NCI-H2029 treated with DMSO at 0.1 percent for 48 hours (cell line): ENCODE measurements around the gene NUP210.

Experiments
- DNase-seq: peaks from one replicate; lab custom pipeline; 2025; lab: John Stamatoyannopoulos, UW

The NUP210 gene

DNA sequence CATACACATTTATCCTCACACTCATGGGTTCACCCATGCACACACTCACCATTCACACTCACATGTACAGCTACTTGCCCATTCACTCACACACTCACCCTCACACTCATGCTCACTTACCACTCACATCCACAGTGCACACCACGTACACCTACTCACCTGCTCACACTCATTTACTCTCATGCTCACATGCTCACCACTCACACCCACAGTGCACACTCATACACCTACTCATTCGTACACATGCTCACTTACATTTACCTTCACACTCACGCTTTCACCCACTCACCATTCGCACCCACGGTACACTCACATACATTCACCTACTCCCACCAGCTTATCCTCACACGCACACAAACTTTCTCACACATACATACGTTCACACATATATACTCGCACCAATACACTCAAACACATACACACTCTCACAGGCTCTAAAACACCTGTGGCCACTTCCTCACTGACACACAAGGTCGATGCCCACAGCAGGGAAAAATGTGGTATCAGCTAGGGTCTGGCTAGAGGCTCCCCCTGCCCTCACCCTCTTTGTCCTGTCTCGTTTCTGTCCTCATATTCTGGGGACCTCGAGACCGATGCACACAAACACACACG lies 46.0 kb downstream of the NUP210 start:
- no peak for DNase-seq

DNA sequence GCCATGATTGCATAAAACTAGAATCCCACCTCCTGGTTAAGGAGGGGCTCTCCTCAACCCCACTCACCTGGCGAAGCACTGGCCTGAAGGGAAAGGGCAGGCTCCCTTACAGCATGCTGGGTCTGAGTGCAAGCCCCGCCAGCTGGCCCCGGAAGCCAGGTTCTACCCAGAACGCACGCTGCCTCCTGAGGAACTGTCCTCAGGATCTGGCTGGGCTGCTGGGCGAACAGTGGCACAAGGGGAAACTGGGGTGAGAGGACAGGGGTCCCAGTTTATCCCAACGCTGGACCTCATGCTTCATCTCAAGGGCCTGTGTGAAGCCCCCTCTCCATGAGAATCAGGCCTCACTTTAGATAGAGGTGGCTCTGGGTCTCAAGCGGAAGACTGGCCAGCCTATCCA lies 47.5 kb downstream of the NUP210 start:
- DNase-seq, result no peak

DNA sequence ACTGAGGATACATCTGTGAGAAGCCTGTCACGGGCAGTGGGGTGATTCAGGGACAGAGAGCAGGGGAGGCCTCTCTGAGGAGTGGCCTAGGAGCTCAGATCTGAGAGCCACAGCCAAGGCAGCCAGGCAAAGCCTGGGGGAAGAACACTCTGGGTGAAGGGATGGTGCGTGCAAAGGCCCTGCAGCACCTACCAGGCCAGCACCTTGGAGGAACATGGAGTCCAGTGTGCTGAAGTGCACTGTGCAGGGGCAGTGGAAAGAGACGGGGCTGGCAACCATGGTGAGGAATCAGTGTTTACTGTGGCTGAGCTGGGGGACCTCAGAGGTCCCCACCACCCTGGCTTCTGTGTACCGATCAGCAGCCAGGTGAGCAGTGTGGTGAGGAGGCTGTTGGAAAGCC lies 48.0 kb downstream of the NUP210 start:
- no peak for DNase-seq

DNA sequence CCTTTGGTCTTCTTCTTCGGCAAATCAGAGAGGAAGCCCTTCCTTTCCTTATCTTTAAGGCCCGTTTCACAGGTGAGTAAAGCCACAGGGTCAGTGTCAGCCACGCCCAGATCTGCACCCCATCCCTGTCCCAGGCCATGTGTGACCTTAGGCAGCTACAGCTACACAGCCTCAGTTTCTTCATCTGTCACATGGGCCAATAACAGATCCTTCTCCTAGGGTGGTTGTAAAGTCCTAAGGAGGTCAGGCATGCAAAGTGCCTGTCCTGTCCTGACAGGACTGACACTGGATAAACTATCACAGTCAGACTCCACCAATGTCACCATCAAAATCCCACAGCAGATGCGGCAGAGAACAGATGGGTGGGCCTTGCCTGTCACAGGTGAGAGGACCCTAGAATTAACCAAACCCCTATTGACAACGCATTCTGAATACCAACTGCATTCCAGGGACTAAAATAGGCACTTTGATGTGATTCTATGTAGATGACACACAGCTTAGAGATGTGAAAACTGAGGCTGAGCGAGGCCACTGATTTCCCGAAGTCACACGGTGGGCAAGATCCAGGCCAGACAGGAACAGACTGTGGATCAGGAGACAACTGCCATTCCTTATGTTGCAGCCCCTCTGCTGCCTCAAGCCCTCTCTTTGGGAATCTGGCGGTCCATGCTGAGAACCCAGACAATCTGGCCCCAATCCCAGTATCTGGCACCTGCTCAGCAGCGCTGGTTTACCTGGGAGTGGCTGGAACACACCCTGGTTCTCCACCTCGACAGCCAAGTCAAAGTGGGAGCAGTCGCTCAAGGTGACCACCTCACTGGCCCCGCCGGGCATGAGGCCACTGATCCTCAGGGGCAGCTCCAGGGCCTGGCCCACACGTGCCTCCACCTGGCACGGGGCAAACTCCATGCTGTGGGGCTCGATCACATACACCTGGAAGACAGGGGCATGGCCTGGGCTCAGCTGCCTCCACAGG lies 48.7 kb downstream of the NUP210 start:
- no peak for DNase-seq

DNA sequence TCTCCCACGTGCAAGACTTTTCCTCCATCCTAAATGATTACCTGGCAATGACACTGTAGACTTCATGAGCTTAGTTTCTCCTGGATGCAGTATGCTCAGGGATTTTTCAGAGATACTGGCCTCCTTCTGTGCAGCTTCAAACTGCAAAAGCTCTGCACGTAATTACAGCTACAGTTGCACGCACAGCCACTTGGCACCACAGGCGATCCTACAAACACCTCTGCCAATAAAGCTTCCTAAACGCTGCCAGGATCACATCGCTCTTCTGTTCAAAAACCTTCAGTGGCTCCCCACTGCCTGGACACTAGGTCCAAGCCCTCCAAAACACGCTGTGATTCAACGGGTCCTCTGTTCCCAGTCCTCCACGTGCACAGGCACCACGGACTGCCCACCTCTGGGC lies 49.5 kb downstream of the NUP210 start:
- no peak for DNase-seq

DNA sequence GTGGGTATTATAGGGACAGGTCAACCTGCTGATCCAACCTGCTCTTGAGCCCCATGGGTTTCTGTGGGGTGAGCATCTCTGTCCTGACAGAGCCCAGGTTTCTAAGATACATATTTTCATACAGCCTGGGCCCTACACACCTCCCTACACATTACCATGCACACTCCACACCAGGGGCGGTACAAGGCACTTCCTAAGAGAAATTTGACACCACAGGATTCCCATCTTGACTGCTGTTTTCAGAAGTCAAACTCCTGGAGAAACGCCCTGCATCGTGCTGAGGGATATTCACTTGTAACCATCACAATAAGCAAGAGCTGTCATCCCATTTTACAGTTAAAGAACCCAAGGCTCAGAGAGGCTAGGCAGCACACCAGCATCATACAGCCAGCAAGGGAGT lies 50.1 kb downstream of the NUP210 start:
- no peak for DNase-seq

DNA sequence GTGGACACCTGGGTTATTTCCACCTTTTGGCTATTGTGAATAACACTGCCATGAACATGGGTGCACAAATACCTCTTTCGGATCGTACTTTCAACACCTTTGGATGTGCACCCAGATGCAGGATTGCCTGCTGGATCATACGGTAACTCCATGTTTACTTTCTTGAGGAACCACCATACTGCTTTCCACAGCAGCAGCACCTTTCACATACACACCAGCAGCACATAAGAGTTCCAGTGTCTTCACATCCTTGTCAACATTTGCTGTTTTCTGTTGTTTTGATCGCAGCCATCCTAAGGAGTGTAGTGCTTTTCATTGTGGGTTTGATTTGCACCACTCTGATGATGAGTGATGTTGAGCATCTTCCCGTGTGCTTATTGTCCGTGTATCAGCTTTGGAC lies 51.3 kb downstream of the NUP210 start:
- DNase-seq, result no peak

DNA sequence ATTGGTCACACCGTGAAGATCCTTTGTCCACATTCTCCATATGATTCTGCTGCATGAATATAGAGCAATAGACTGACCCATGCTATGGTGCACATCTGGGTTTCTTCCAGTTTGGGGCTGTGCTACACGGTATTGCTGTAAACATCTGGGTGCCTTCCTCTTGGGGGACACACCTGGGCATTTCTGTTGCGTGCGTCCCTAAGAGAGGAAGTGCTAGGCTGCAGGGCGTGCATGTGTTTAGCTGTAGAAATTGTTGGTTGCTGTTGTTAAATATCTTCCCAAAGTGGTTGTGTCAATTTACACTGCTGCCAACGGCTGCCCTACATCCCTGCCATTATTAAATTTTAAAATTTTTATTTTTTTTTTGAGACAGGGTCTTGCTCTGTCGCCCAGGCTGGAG lies 52.4 kb downstream of the NUP210 start:
- DNase-seq, result no peak

DNA sequence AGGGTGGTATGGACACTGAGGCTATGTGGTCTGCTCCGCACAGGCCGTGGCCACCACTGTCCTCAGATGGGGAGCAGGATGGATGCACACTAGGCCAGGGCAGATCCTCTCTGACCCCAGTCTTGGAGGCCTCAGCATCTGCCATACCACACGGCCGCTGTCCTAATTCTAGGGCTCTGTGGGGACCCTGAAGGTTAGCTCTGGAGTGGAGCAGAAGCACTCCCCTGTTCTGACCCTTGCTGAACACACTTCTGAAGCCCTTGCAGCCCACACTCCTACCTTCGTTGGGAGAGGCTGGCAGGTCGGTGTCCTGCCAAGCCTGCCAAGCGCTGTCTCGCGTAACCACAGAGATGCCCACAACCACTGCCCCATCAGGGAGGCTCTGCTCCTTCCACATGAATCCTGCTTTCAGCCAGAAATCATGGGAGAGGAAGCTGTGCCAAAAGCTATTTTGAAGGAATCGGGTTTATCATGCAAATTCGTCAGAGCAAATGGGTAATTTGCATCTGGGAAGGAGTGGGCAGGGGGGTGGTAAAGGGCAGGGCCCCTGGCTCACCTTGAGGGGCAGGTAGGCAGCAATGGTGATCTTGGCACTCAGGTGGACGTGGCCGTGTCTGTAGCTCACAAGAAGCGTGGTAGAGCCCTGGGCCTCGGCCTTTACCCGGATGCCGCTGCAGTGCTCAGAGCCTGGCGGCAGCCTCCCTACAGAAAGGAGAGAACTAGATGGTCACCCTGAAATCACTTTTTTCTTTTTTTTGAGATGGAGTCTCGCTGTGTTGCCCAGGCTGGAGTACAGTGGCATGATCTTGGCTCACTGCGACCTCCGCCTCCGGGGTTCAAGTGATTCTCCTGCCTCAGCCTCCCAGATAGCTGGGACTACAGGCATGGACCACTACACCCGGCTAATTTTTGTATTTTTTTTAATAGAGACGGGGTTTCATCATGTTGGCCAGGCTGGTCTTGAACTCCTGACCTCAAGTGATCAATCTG lies 54.4 kb downstream of the NUP210 start:
- DNase-seq, result no peak

DNA sequence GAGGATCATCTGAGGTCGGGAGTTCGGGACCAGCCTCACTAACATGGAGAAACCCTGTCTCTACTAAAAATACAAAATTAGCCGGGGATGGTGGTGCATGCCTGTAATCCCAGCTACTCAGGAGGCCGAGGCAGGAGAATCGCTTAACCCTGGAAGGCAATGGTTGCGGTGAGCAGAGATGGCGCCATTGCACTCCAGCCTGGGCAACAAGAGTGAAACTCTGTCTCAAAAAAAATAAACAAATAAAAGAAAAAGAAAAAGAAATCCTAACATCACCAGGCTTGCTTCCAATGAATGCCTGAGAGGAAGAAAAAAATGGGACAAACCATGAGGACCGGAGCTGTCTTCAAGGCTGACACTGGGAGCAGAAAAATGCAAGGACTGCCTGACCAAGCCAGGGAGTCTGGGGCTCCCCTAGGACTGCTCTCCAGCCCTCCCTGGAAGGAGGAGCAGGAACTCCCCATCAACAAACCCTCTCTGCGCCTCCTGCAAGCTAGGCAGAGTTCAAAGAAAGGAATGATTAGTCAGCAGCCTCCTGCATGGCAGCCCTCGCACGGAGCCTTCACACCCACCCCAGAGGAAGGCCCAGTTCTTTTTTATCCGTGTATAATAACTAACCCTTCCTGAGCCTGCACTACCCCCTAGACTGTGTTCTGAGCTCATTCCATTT lies 55.4 kb downstream of the NUP210 start:
- DNase-seq, result no peak

DNA sequence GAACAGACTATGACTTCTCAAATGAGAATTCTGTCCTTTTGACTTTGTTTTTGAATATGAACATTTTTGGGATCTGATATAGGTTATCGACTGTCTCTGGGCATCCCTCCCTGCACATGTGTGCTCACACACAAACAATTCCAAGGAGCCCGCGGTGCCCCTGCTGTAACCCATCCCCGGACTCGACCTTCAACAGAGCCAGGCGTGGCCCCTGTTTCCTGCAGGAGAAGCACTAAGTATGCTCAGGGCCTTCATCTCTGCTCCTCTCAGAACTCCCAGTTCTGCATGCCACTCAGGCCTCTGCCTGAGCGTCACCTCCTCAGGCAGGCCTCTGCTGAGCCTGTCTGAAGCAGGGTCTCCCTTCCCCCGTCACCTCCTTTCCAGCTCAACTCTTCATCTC lies 57.6 kb downstream of the NUP210 start:
- no peak for DNase-seq

DNA sequence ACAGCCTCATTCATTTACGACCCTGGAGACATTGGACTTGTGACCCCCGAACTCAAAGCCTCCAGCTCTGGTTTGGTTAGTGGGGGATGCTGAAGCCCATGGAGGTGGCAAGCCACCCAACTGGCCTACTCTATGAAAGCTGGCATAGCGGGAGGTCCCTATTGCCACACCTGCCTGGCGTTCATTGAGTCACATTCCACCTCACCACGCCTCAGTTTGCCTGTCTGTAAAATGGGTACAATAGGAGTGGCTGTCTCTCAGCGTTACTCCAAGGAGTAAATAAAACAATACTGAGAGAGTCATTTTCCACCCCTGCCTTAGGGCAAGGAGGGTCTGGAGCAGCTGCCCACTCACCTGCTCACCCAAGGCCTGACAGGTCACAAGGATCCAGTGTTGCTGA lies 60.2 kb downstream of the NUP210 start:
- DNase-seq, result no peak

DNA sequence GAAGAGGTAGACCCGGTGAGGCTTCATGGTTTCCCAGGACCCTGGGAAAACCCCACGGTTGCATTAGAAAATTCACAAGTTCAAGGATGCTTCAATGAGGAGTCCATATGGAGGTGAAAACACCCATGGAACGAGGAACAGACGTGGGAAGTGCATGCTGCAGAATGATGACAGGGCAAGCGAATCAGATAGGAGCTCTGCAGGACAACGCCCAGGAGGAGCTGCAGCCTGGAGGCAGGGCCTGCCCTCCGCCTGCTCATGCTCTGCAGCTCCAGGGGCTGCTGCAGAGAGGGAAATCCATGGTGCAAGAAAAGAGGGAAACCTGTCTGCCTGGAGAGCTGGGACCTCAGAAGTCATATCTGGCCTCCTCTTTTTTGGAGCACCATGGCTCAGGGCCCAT lies 61.5 kb downstream of the NUP210 start:
- DNase-seq, result no peak

DNA sequence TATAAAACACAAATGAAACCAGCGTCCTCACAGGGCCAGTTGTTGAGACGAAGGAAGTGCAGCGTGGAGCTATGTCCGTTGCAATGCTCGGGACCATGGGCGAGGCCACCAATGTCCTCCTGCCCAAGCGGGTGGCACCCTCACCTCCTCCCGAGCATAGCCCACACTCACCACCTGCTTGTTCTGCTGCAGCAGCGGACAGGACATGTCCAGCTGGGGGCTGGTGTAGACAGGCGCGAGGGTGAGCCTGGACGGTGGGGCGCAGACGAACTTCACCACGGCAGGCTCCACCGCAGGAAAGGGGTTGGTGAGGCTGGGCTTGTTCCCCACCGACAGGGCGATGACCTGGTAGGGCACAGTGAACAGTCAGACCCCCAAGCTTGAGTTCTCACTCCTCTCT lies 62.1 kb downstream of the NUP210 start:
- no peak for DNase-seq

DNA sequence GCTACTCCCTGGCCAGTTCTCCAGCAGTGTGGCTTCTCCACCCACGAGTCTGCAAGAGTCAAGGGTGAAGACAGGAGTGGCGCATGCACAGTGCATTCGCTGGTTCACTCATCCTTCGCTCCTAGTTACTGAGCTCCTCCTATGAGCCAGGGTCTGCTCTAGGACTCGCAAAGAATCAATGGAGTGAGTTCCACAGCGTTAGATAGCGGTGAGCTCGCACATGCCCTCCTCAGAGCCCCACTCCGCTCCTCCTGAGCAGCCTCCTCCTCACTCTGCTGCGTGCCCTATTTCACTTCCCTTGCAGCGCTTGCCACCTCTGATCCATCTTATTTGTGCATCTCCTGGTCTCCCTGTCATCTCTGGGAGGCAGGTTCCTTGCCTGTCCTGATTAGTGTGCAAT lies 63.0 kb downstream of the NUP210 start:
- DNase-seq, result no peak

DNA sequence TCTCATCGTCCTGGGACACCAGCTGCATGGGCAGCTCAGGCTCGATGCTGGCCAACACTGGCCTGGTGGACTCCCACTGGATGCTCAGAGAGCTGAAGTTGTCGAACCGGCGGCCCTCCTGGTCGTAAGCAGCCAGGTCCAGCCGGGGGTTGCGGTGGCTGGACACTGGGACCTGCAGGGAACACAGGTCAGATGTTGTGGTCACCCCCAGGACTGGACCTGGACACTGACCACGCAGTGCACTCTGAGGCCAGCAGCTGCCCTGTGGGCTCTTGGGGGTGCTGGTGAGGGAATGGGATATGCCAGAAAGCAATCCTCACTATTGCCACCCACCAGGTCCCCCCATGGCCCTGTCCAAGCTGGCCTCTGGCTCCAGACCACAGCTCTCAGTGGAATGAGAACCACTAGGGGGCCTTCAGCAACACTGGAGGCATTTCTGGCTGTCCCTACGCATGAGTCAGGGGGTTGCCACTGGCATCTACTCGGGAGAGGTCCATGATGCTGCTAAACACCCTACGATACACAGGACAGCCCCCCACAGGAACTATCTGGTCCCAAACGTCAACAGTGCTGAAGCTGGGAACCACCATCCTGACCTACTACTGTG lies 66.1 kb downstream of the NUP210 start:
- no peak for DNase-seq

DNA sequence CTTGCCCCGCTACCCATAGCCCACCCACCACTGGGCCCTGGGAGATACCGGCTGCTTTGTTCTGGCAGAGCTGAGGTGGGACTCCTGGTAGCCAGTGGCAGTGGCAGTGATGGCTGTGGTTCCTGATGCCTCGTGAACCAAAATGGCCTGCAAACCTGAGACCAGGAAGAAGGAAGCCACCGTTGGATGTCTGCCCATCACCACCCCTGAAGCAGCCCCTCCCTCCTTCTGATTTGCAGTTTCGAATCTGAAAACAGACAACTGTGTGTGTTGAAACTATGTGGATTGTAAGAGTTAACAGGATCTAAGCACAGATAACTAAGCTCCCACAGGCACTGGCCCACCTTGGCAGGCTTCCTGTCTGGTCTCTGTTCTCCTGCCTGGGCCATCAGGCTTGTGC lies 66.6 kb downstream of the NUP210 start:
- no peak for DNase-seq

DNA sequence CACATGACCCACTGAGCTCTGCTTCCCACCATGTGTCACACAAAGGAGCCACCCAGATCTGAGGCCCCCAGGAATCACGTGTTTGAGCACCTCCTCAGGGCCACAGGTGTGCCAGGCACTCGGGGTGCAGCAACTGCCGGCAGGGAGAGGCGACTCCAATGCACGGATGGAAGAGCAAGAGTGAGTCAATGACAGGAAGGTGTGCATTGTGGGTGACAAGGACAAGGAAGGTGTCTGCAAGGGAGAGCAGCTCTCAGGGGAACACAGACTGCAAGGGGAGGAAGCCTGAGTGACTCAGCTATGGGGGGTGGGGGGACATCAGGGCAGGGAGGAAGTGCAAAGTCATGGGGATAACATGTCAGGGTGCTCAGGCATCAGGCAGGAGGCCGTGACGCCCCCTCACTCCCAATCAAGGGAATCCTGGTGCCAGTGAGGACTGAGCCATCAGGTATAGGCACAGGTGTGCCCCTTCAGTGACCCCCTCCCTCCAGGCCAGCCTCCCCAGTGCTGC lies 67.4 kb downstream of the NUP210 start:
- DNase-seq, result no peak

DNA sequence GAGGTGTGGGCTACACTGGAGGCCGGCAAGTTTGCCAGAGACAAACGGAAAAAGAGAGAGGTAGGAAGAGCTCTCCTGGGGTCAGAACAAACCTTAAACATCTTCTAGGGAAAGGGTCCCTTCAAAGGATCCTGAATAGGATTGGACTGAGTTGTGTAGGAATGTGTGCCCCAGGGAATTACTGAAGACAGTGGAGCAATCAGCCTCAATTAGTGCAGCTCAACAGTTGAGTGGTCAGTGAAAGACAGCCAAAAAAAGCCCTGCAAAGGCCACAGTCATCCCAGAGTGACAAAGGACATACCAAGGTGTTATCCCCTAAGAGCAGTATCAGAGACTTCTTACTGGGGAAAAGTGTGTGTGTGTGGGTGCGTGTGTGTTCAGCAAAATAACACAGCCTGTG lies 70.3 kb downstream of the NUP210 start:
- no peak for DNase-seq

DNA sequence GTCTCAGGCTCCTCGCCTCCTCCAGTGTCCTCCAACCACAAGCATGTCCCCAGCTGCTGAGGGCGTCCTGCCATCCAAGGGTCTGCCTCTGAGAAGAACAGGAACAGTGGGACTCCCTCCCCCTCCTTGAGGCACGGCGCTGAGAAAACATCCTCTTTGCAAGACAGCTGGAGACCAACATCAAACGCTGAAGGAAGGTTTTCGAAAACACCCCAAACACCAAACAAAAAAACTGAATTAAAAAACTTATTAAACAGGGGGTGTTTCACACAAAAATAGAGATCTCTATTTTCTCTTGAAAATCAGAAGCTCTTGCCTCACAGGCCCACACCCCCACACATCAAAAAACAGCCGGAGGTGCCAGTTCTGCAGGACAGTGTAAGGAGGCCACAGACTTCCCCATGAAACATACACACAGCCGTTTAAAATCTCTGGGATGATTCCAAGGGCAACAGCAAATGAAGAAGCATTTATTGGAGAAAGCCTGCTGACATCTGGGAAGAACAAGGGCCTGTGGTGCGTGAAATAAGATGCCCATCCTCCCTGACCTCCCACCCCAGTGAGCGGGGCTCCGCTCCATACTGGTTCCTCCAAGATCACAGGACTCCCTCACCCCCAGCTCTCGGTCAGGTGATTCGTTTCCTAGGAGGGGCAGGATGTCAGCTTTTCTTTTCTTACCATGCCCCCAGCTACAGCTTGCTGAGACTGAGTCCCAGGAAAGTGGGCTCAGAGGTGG lies 71.3 kb downstream of the NUP210 start:
- DNase-seq, result no peak

DNA sequence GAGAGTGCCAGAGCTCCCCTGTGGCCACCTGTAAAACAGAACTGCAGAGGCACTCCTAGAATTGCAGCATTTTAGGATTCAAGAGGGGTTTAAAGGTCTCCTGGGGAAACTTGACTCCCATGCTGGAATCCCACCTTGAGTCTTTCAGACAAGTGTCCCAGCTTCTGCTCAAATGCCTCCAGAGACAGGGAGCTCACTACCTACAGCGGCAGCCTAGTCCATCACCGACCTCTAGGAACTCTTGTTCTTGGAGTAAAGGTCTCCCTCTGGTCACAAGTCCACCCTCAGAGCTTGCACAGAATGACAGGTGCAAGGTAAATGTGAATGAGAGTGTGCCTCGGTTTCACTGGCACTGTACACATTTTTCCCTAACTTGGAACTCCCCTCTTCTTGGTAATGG lies 72.0 kb downstream of the NUP210 start:
- no peak for DNase-seq
